Measurements from ENCODE around the gene CAMKK1. TPM values are rescaled to one million over a fixed set of nuclear protein-coding genes. Genes with fewer than 3 reads are reported as not detected.
A peak's percentile ranks its signal among the peaks of the same experiment; 100 is the strongest.

CAMKK1 gene
- total RNA-seq, 2 donors from 2014 or later, result 5.8 to 5.9 TPM

- Mint-ChIP-seq H3K4me3 (no peak overlapping the region), H3K4me1 (peaks cover 15% of the 10 kb centered on the region), H3K27me3 (no peaks in the 10 kb centered on the region), H3K36me3 (ENCODE audit: low read depth) (no peaks in the 10 kb centered on the region), H3K27ac (no peak overlapping the region)
- DNase-seq (no peak), ATAC-seq (no peak)
- no peaks in the 10 kb centered on the region for H3K9me3 ChIP-seq (ENCODE audit: control insufficient read depth, low read length, poor library complexity, severe bottlenecking)
Observed at GRCh38 chr17:3897731-3898130, 4.9 kb upstream of the CAMKK1 start.

- Mint-ChIP-seq H3K36me3 (ENCODE audit: low read depth) (no peaks in the 10 kb centered on the region), H3K27ac (no peak overlapping the region), H3K27me3 (no peaks in the 10 kb centered on the region), H3K4me3 (no peak overlapping the region), H3K4me1 (peaks cover 18% of the 10 kb centered on the region)
- DNase-seq (no peak), ATAC-seq (no peak)
- no peaks in the 10 kb centered on the region for H3K9me3 ChIP-seq (ENCODE audit: control insufficient read depth, low read length, poor library complexity, severe bottlenecking)
Observed at GRCh38 chr17:3896968-3897235, 4.0 kb upstream of the CAMKK1 start.

GRCh38 chr17:3896108-3896967, 3.5 kb upstream of the CAMKK1 start:
- H3K27me3 Mint-ChIP-seq, result no peaks in the 10 kb centered on the region
- ATAC-seq (no peak), DNase-seq (no peak)
- H3K36me3 Mint-ChIP-seq (ENCODE audit: low read depth), result no peaks in the 10 kb centered on the region
- no peak overlapping the region for H3K27ac Mint-ChIP-seq
- no peaks in the 10 kb centered on the region for H3K9me3 ChIP-seq (ENCODE audit: control insufficient read depth, low read length, poor library complexity, severe bottlenecking)
- H3K4me3 Mint-ChIP-seq, result no peak overlapping the region
- peaks cover 23% of the 10 kb centered on the region for H3K4me1 Mint-ChIP-seq

GRCh38 chr17:3895354-3895753, 2.5 kb upstream of the CAMKK1 start:
- DNase-seq (no peak), ATAC-seq (no peak)
- Mint-ChIP-seq H3K4me3 (no peak overlapping the region), H3K27me3 (no peaks in the 10 kb centered on the region), H3K4me1 (peaks cover 28% of the 10 kb centered on the region), H3K36me3 (ENCODE audit: low read depth) (no peaks in the 10 kb centered on the region), H3K27ac (peak overlapping the region; percentile 6)
- no peaks in the 10 kb centered on the region for H3K9me3 ChIP-seq (ENCODE audit: control insufficient read depth, low read length, poor library complexity, severe bottlenecking)

GRCh38 chr17:3894911-3895343, 2.1 kb upstream of the CAMKK1 start:
- peaks cover 30% of the 10 kb centered on the region for H3K4me1 Mint-ChIP-seq
- ATAC-seq, result no peak
- peak overlapping the region; percentile 6 for H3K27ac Mint-ChIP-seq
- DNase-seq, result no peak
- H3K27me3 Mint-ChIP-seq, result no peaks in the 10 kb centered on the region
- H3K9me3 ChIP-seq (ENCODE audit: control insufficient read depth, low read length, poor library complexity, severe bottlenecking), result no peaks in the 10 kb centered on the region
- peak overlapping the region; percentile 19 for H3K4me3 Mint-ChIP-seq
- no peaks in the 10 kb centered on the region for H3K36me3 Mint-ChIP-seq (ENCODE audit: low read depth)

GRCh38 chr17:3894188-3894587, 1.3 kb upstream of the CAMKK1 start:
- H3K4me3 Mint-ChIP-seq, result no peak overlapping the region
- H3K9me3 ChIP-seq (ENCODE audit: control insufficient read depth, low read length, poor library complexity, severe bottlenecking), result no peaks in the 10 kb centered on the region
- H3K4me1 Mint-ChIP-seq, result peaks cover 30% of the 10 kb centered on the region
- H3K36me3 Mint-ChIP-seq (ENCODE audit: low read depth), result no peaks in the 10 kb centered on the region
- H3K27ac Mint-ChIP-seq, result no peak overlapping the region
- DNase-seq (no peak), ATAC-seq (no peak)
- H3K27me3 Mint-ChIP-seq, result no peaks in the 10 kb centered on the region

- Mint-ChIP-seq H3K4me3 (peak overlapping the region; percentile 88), H3K4me1 (peaks cover 30% of the 10 kb centered on the region), H3K27ac (no peak overlapping the region), H3K27me3 (no peaks in the 10 kb centered on the region), H3K36me3 (ENCODE audit: low read depth) (no peaks in the 10 kb centered on the region)
- DNase-seq (no peak), ATAC-seq (no peak)
- no peaks in the 10 kb centered on the region for H3K9me3 ChIP-seq (ENCODE audit: control insufficient read depth, low read length, poor library complexity, severe bottlenecking)
Observed at GRCh38 chr17:3893720-3894116, 865 bp upstream of the CAMKK1 start.

GRCh38 chr17:3892095-3892998, 506 bp downstream of the CAMKK1 start:
- no peaks in the 10 kb centered on the region for H3K9me3 ChIP-seq (ENCODE audit: control insufficient read depth, low read length, poor library complexity, severe bottlenecking)
- peak overlapping the region; percentile 54 for H3K27ac Mint-ChIP-seq
- DNase-seq (peak; percentile 63 to 81 (median 76)), ATAC-seq (peak; percentile 73)
- H3K27me3 Mint-ChIP-seq, result no peaks in the 10 kb centered on the region
- H3K36me3 Mint-ChIP-seq (ENCODE audit: low read depth), result no peaks in the 10 kb centered on the region
- peaks cover 39% of the 10 kb centered on the region for H3K4me1 Mint-ChIP-seq
- H3K4me3 Mint-ChIP-seq, result peak overlapping the region; percentile 89

- no peaks in the 10 kb centered on the region for H3K9me3 ChIP-seq (ENCODE audit: control insufficient read depth, low read length, poor library complexity, severe bottlenecking)
- Mint-ChIP-seq H3K4me1 (peaks cover 46% of the 10 kb centered on the region), H3K27me3 (no peaks in the 10 kb centered on the region), H3K36me3 (ENCODE audit: low read depth) (no peaks in the 10 kb centered on the region), H3K27ac (peak overlapping the region; percentile 54), H3K4me3 (peak overlapping the region; percentile 89)
- ATAC-seq (no peak), DNase-seq (no peak)
Observed at GRCh38 chr17:3891626-3892094, 1.2 kb downstream of the CAMKK1 start.

GRCh38 chr17:3890878-3891219, 2.0 kb downstream of the CAMKK1 start:
- H3K4me3 Mint-ChIP-seq, result peak overlapping the region; percentile 89

GRCh38 chr17:3890082-3890877, 2.6 kb downstream of the CAMKK1 start:
- no peaks in the 10 kb centered on the region for H3K9me3 ChIP-seq (ENCODE audit: control insufficient read depth, low read length, poor library complexity, severe bottlenecking)
- DNase-seq (no peak), ATAC-seq (no peak)
- Mint-ChIP-seq H3K36me3 (ENCODE audit: low read depth) (no peaks in the 10 kb centered on the region), H3K4me1 (peaks cover 55% of the 10 kb centered on the region), H3K27me3 (no peaks in the 10 kb centered on the region), H3K27ac (no peak overlapping the region), H3K4me3 (peak overlapping the region; percentile 89)

More at GRCh38 chr17:3890878-3891219, 2.0 kb downstream of the CAMKK1 start:
- DNase-seq, result no peak
- Mint-ChIP-seq H3K4me1 (peaks cover 54% of the 10 kb centered on the region), H3K27ac (peak overlapping the region; percentile 54), H3K36me3 (ENCODE audit: low read depth) (no peaks in the 10 kb centered on the region), H3K27me3 (no peaks in the 10 kb centered on the region)
- ATAC-seq, result no peak
- no peaks in the 10 kb centered on the region for H3K9me3 ChIP-seq (ENCODE audit: control insufficient read depth, low read length, poor library complexity, severe bottlenecking)

GRCh38 chr17:3889325-3890012, 3.4 kb downstream of the CAMKK1 start:
- DNase-seq (no peak), ATAC-seq (no peak)
- H3K27ac Mint-ChIP-seq, result no peak overlapping the region
- H3K27me3 Mint-ChIP-seq, result no peaks in the 10 kb centered on the region
- H3K4me3 Mint-ChIP-seq, result no peak overlapping the region
- H3K36me3 Mint-ChIP-seq (ENCODE audit: low read depth), result no peaks in the 10 kb centered on the region
- peaks cover 53% of the 10 kb centered on the region for H3K4me1 Mint-ChIP-seq
- no peaks in the 10 kb centered on the region for H3K9me3 ChIP-seq (ENCODE audit: control insufficient read depth, low read length, poor library complexity, severe bottlenecking)
